K562 (cell line): Measurements from ENCODE around the gene TIFAB. TPM values are rescaled to one million over a fixed set of nuclear protein-coding genes. Genes with fewer than 3 reads are reported as not detected.

ENCODE experiments used
- ATAC-seq: fragments of 200-7000 bp; cut with Tn5 transposase; 3 replicates; pipeline ENCODE4 v1.9.1; 2020; ENCODE audit warnings: moderate library complexity
- BruUV-seq: library from RNA; stranded (reverse); fragments of 400-500 nt; replicated peaks from 2 replicates; lab custom pipeline; 2021; lab: Mats Ljungman, UMichigan
- CTCF ChIA-PET: fragments of 300-600 bp; formaldehyde crosslinking; extraction: SDS; loops from one replicate; lab custom pipeline; 2021; ENCODE audit warnings: low intra/inter-chr PET ratio; lab: Yijun Ruan, JAX
- POLR2A ChIA-PET: fragments of 300-600, 350-650 bp; sonication (Branson Sonifier 250); formaldehyde crosslinking; extraction: SDS; loops from one replicate; lab custom pipeline; 2021; ENCODE audit warnings: antibody characterized with exemption, inconsistent platforms; lab: Yijun Ruan, JAX
- DNase-seq, 4 experiments: peaks; one replicate each; pipeline versions ENCODE4 v3.0.0 to v3.0.0-alpha.2; 2011 to 2018; ENCODE audit warnings: low spot score in 3 of 4, mixed read lengths in 3 of 4; ENCODE audit errors: extremely low read depth in 1 of 4
- FAIRE-seq: peaks from 2 replicates; lab custom pipeline; 2011; peaks lifted over from hg19 to GRCh38; lab: Jason Lieb, UNC
- H2AFZ ChIP-seq: 2 replicates; pipeline ENCODE4 v1.6.0; 2011; ENCODE audit warnings: low read depth, low read length, control low read depth, inconsistent platforms
- H3K27ac ChIP-seq: fragments of 200-600 bp; 3 replicates; pipeline ENCODE4 v1.8.0; 2011; ENCODE audit warnings: low read depth, mild to moderate bottlenecking, control low read depth, inconsistent platforms, low read length, moderate library complexity, mixed read lengths; ENCODE audit errors: extremely low read depth
- H3K27me3 ChIP-seq, 2 experiments: fragments of 300-600 bp in 1 of 2; 2 replicates in 1 of 2; 3 replicates in 1 of 2; pipeline versions ENCODE4 v1.6.0 to v1.8.0; 2011; ENCODE audit warnings: inconsistent platforms in 2 of 2, low read length in 2 of 2, mild to moderate bottlenecking in 1 of 2, mixed read lengths in 1 of 2, moderate library complexity in 1 of 2; ENCODE audit not compliant: control insufficient read depth in 2 of 2, insufficient read depth in 2 of 2
- H3K36me3 ChIP-seq: fragments of 300-600 bp; 3 replicates; pipeline ENCODE4 v1.8.0; 2011; ENCODE audit warnings: mild to moderate bottlenecking, low read length, inconsistent platforms; ENCODE audit not compliant: control insufficient read depth, insufficient read depth
- H3K4me1 ChIP-seq, 2 experiments: fragments of 200-600 bp in 1 of 2; replicated peaks in 1 of 2; 2 replicates in 1 of 2; 3 replicates in 1 of 2; pipeline versions ENCODE4 v1.5.1 to v1.8.0; 2011; ENCODE audit warnings: inconsistent platforms in 2 of 2, low read length in 2 of 2, mild to moderate bottlenecking in 1 of 2, mixed read lengths in 1 of 2, moderate library complexity in 1 of 2; ENCODE audit not compliant: control insufficient read depth in 2 of 2, insufficient read depth in 2 of 2
- H3K4me2 ChIP-seq: 2 replicates; pipeline ENCODE4 v1.6.1; 2011; ENCODE audit warnings: low read length, control low read depth, inconsistent platforms, mixed read lengths; ENCODE audit not compliant: insufficient read depth
- H3K4me3 ChIP-seq: fragments of 200-600 bp; sonication (generic), shearing (Covaris generic); 2 replicates; pipeline ENCODE4 v1.5.1; 2016; ENCODE audit warnings: control low read depth, inconsistent platforms
- H3K79me2 ChIP-seq: fragments of 200-600 bp; 3 replicates; pipeline ENCODE4 v1.8.0; 2011; ENCODE audit warnings: low read length, inconsistent platforms; ENCODE audit not compliant: control insufficient read depth, insufficient read depth
- H3K9ac ChIP-seq, 2 experiments: 2 replicates each; pipeline versions ENCODE4 v1.6.0 to v1.6.1; 2011; ENCODE audit warnings: low read depth in 2 of 2, low read length in 2 of 2, control low read depth in 1 of 2, inconsistent platforms in 1 of 2, mild to moderate bottlenecking in 1 of 2, mixed read lengths in 1 of 2; ENCODE audit not compliant: insufficient read depth in 1 of 2
- H3K9me1 ChIP-seq: one replicate; pipeline ENCODE4 v1.6.0; 2011; ENCODE audit warnings: inconsistent platforms, mild to moderate bottlenecking, low read length, moderate library complexity; ENCODE audit not compliant: control insufficient read depth, insufficient read depth
- H3K9me3 ChIP-seq: replicated peaks from 2 replicates; pipeline ENCODE4 v1.5.1; 2011; ENCODE audit warnings: low read depth, low read length, inconsistent platforms; ENCODE audit not compliant: control insufficient read depth, insufficient read depth
- H4K20me1 ChIP-seq: replicated peaks from 2 replicates; pipeline ENCODE4 v1.6.1; 2011; ENCODE audit warnings: low read length, inconsistent platforms, mixed read lengths; ENCODE audit not compliant: control insufficient read depth, insufficient read depth
- JUND ChIP-seq, 2 experiments: IDR thresholded peaks; 2 replicates in 1 of 2; 3 replicates in 1 of 2; pipeline ENCODE4 v1.6.1; 2011; ENCODE audit warnings: borderline replicate concordance in 2 of 2, low read depth in 2 of 2, low read length in 2 of 2, improper control_type of control experiment in 1 of 2, missing biosample characterization in 1 of 2, missing genetic modification characterization in 1 of 2, missing genetic modification reagents in 1 of 2
- NR1H2 ChIP-seq: sonication (generic); formaldehyde crosslinking; IDR thresholded peaks from 2 replicates; pipeline ENCODE4 v1.4.0; 2020; ENCODE audit warnings: mild to moderate bottlenecking, missing genetic modification reagents
- NR2C1 ChIP-seq, 2 experiments: fragments of 450-650 bp; IDR thresholded peaks; 2 replicates each; pipeline ENCODE4 v1.6.1; 2017; ENCODE audit warnings: mild to moderate bottlenecking in 2 of 2, antibody characterized with exemption in 1 of 2, inconsistent platforms in 1 of 2, missing compliant biosample characterization in 1 of 2, missing genetic modification characterization in 1 of 2
- TAL1 ChIP-seq: fragments of 450-650 bp; IDR thresholded peaks from 2 replicates; pipeline ENCODE4 v1.6.1; 2016; ENCODE audit warnings: mild to moderate bottlenecking
- ZNF507 ChIP-seq: conservative IDR thresholded peaks from 2 replicates; pipeline ENCODE4 v1.6.1; 2017; ENCODE audit warnings: missing genetic modification characterization, missing compliant biosample characterization
- WGBS: fragments of 100-300 bp; shearing (Covaris generic); methylation state at CpG from one replicate; pipeline ENCODE4 v1.1.6; 2016; ENCODE audit warnings: low coverage, mixed read lengths; ENCODE audit not compliant: insufficient coverage; ENCODE audit errors: missing lambda C conversion rate; 5-methylcytosine and 5-hydroxymethylcytosine counted together
- in situ Hi-C: fragments of 300-500 bp; cut with MboI; formaldehyde crosslinking; loops from 4 replicates; pipeline ENCODE4 v1.15.0; 2018; ENCODE audit warnings: inconsistent platforms, mixed read lengths
- intact Hi-C: fragments of 100-400 bp; cut with micrococcal nuclease; formaldehyde crosslinking; loops from 2 replicates; pipeline ENCODE4 v1.14.2; 2022
- polyA plus RNA-seq, 8 experiments: library from polyadenylated mRNA; depleted of rRNA in 4 of 8; stranded (reverse) in 5 of 8; unstranded in 3 of 8; fragments of >200 nt; fragmentation: Nextera tagmentation in 2 of 8; fragmentation: Illumina TruSeq in 1 of 8; extraction: Ambion mirVana in 2 of 8; extraction: Trizol in 1 of 8; gene quantifications; 2 replicates each; pipeline versions ENCODE4 v1.2.1 to v1.2.3, GENCODE V29; 2011 to 2014; ENCODE audit warnings: inconsistent platforms in 1 of 8, missing spikeins in 1 of 8
- total RNA-seq, 7 experiments: library from RNA; depleted of rRNA in 6 of 7; stranded (reverse); fragments of >200 nt in 6 of 7; fragmentation: Illumina TruSeq in 2 of 7; extraction: Trizol in 2 of 7; gene quantifications; 2 replicates each; pipeline versions ENCODE4 v1.2.1 to v1.2.3, GENCODE V29; 2011 to 2021; ENCODE audit warnings: low replicate concordance in 1 of 7
- TF ChIP-seq, protein P1 (sequence below), 2 experiments: fragments of 450-650 bp; IDR thresholded peaks; 2 replicates each; pipeline ENCODE4 v1.6.1; 2016; ENCODE audit warnings: mild to moderate bottlenecking in 2 of 2, borderline replicate concordance in 1 of 2, low read depth in 1 of 2, moderate library complexity in 1 of 2
- TF ChIP-seq, protein P2 (sequence below): fragments of 450-650 bp; formaldehyde crosslinking; conservative IDR thresholded peaks from 2 replicates; pipeline ENCODE4 v1.4.0; 2022; ENCODE audit warnings: mild to moderate bottlenecking, missing genetic modification characterization
- TF ChIP-seq, protein P3 (sequence below): fragments of 150-350 bp; IDR thresholded peaks from 2 replicates; pipeline ENCODE4 v1.6.1; 2014; ENCODE audit warnings: low read depth, mild to moderate bottlenecking, low read length, borderline replicate concordance

The TIFAB gene
- total and polyA plus RNA-seq, 9 of the 15 experiments (the other 6 are each of a cell fraction or from before 2014, with no cell fraction given): not detected

DNA sequence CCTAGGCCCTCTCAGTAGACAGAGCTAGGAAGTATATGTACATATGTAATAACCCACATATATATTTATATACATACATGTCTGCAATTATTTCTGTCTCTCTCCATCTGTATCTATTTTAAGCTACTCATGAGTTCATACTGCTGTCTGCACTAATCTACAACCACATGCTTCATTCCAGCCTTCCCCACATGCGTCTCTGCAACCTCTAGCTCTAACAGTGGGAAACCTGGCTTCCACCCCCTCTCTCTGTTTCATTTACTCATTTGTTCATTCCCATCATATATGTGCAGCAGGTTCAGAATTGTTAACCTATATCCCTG, 28.3 kb downstream of the TIFAB start:
- DNase-seq (no peak), ATAC-seq (no peak), FAIRE-seq (no peak)
- no TSS peak for BruUV-seq
- H3K4me1 ChIP-seq: peaks cover 0 to 11% of the 10 kb centered on the region in 2 experiments; a peak in 3 of 5 replicates
- intact Hi-C loops (loop anchor here (10.0 kb wide), 1 partner anchor 219 kb away; no protein-coding TSS in a partner anchor), in situ Hi-C loops (no loop called here)
- no peaks in the 10 kb centered on the region for H3K36me3 ChIP-seq
- H3K27me3 ChIP-seq: no peaks in the 10 kb centered on the region
- no peaks in the 10 kb centered on the region for H3K79me2 ChIP-seq
- no peak overlapping the region for H3K27ac ChIP-seq
- peaks cover 7% of the 10 kb centered on the region for H3K9me3 ChIP-seq
- no peaks in the 10 kb centered on the region for H4K20me1 ChIP-seq
- no peak overlapping the region for H3K4me2 ChIP-seq
- no peaks in the 10 kb centered on the region for H3K9me1 ChIP-seq
- ChIA-PET CTCF (no interaction called here), POLR2A (interaction anchor here (1.1 kb wide), 1 partner anchor 10 kb away, joined by 6 read pairs; no protein-coding TSS in a partner anchor)
- peak overlapping the region; percentile 60; the same call in 1 of the 2 replicates for H2AFZ ChIP-seq
- no peak overlapping the region for H3K9ac ChIP-seq
- no peak overlapping the region for H3K4me3 ChIP-seq
- WGBS: 76% methylated on average over 1 of the region's 1 CpG
- TF ChIP-seq TAL1 (no peak), JUND (IDR thresholded peaks at IDR 0.05; ENCODE audit: borderline replicate concordance, low read depth, low read length) (no peak), JUND (tag; IDR thresholded peaks at IDR 0.05; ENCODE audit: borderline replicate concordance, low read depth, low read length) (no peak), ZNF507 (tag) (no peak), NR1H2 (CRISPR knock-in tag) (no peak), NR2C1 (IDR thresholded peaks at IDR 0.05) (no peak), NR2C1 (tag; IDR thresholded peaks at IDR 0.05) (no peak)
- TF ChIP-seq, protein P1, sequence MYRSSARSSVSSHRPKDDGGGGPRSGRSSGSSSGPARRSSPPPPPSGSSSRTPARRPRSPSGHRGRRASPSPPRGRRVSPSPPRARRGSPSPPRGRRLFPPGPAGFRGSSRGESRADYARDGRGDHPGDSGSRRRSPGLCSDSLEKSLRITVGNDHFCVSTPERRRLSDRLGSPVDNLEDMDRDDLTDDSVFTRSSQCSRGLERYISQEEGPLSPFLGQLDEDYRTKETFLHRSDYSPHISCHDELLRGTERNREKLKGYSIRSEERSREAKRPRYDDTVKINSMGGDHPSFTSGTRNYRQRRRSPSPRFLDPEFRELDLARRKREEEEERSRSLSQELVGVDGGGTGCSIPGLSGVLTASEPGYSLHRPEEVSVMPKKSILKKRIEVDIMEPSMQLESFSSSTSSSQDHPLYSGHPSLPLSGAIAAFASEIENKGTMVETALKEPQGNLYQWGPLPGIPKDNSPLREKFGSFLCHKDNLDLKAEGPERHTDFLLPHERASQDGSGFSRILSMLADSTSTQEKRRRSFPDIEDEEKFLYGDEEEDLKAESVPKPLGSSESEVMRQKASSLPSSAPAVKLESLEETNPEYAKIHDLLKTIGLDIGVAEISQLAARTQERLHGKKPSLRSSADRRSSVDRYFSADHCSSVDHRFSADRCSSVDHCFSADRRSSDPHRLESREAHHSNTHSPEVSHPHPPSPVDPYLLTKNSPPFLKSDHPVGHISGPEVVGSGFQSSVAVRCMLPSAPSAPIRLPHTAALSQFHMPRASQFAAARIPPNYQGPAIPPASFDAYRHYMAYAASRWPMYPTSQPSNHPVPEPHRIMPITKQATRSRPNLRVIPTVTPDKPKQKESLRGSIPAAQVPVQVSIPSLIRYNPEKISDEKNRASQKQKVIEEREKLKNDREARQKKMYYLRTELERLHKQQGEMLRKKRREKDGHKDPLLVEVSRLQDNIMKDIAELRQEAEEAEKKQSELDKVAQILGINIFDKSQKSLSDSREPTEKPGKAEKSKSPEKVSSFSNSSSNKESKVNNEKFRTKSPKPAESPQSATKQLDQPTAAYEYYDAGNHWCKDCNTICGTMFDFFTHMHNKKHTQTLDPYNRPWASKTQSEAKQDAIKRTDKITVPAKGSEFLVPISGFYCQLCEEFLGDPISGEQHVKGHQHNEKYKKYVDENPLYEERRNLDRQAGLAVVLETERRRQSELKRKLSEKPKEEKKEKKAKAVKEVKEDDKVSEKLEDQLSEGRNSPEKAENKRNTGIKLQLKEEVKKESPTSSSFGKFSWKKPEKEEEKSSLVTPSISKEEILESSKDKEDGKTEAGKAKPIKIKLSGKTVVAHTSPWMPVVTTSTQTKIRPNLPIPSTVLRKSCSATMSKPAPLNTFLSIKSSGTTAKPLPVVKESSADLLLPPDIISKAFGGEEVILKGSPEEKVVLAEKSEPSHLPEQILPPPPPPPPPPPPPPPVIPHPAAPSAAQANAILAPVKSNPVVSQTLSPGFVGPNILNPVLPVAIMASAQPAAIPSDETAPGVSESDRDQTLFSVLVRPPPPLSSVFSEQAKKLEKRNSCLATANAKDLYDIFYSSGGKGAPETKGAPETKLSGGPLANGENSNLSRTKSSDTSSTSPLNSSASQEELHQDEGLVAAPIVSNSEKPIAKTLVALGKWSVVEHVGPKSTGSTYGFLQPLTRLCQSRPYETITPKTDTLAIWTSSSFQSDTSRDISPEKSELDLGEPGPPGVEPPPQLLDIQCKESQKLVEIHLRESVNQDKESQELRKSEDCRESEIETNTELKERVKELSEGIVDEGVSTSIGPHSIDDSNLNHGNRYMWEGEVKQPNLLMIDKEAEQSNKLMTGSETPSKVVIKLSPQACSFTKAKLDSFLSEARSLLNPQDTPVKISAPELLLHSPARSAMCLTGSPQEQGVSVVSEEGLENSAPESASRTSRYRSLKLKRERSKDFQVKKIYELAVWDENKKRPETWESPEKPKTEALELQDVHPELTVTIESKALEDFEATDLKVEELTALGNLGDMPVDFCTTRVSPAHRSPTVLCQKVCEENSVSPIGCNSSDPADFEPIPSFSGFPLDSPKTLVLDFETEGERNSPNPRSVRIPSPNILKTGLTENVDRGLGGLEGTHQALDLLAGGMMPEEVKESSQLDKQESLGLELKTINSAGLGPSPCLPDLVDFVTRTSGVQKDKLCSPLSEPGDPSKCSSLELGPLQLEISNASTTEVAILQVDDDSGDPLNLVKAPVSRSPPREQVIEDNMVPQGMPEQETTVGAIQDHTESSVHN (IDR thresholded peaks at IDR 0.05; ENCODE audit: borderline replicate concordance in 1 of 2, low read depth in 1 of 2): no peak
- TF ChIP-seq, protein P2, sequence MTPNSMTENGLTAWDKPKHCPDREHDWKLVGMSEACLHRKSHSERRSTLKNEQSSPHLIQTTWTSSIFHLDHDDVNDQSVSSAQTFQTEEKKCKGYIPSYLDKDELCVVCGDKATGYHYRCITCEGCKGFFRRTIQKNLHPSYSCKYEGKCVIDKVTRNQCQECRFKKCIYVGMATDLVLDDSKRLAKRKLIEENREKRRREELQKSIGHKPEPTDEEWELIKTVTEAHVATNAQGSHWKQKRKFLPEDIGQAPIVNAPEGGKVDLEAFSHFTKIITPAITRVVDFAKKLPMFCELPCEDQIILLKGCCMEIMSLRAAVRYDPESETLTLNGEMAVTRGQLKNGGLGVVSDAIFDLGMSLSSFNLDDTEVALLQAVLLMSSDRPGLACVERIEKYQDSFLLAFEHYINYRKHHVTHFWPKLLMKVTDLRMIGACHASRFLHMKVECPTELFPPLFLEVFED (CRISPR knock-in tag): no peak
- TF ChIP-seq, protein P3, sequence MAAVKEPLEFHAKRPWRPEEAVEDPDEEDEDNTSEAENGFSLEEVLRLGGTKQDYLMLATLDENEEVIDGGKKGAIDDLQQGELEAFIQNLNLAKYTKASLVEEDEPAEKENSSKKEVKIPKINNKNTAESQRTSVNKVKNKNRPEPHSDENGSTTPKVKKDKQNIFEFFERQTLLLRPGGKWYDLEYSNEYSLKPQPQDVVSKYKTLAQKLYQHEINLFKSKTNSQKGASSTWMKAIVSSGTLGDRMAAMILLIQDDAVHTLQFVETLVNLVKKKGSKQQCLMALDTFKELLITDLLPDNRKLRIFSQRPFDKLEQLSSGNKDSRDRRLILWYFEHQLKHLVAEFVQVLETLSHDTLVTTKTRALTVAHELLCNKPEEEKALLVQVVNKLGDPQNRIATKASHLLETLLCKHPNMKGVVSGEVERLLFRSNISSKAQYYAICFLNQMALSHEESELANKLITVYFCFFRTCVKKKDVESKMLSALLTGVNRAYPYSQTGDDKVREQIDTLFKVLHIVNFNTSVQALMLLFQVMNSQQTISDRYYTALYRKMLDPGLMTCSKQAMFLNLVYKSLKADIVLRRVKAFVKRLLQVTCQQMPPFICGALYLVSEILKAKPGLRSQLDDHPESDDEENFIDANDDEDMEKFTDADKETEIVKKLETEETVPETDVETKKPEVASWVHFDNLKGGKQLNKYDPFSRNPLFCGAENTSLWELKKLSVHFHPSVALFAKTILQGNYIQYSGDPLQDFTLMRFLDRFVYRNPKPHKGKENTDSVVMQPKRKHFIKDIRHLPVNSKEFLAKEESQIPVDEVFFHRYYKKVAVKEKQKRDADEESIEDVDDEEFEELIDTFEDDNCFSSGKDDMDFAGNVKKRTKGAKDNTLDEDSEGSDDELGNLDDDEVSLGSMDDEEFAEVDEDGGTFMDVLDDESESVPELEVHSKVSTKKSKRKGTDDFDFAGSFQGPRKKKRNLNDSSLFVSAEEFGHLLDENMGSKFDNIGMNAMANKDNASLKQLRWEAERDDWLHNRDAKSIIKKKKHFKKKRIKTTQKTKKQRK: no peak
